Measurements from ENCODE around the gene MTCL3.

The MTCL3 gene

GRCh38 chr6:127547215-127547614, 28.1 kb upstream of the MTCL3 start:
- DNase-seq: peak; percentile 16
- Histone ChIP-seq H4K20me1 (ENCODE audit: insufficient read depth, low read length) (no peaks in the 10 kb centered on the region), H3K27me3 (replicated peaks; ENCODE audit: insufficient read depth, low read length) (no peaks in the 10 kb centered on the region), H3K79me2 (ENCODE audit: low read length) (no peaks in the 10 kb centered on the region), H3K9me3 (replicated peaks; ENCODE audit: insufficient read depth, low read length) (no peaks in the 10 kb centered on the region), H3K9me2 (replicated peaks; ENCODE audit: insufficient read depth, low read length) (no peaks in the 10 kb centered on the region), H2AFZ (ENCODE audit: low read length) (no peak overlapping the region), H3K4me3 (ENCODE audit: low read length) (no peak overlapping the region), H3K36me3 (replicated peaks; ENCODE audit: insufficient read depth, low read length) (no peaks in the 10 kb centered on the region), H3K4me2 (ENCODE audit: low read depth, low read length) (no peak overlapping the region), H3K27ac (ENCODE audit: low read length) (no peak overlapping the region), H3F3A (ENCODE audit: insufficient read depth, low read length) (no peaks in the 10 kb centered on the region), H3K4me1 (ENCODE audit: low read length) (no peaks in the 10 kb centered on the region), H3K9ac (ENCODE audit: low read length) (no peak overlapping the region)
- TF ChIP-seq EZH2phosphoT487 (IDR thresholded peaks at IDR 0.05; ENCODE audit: low read length): no peak
- no peak for TF ChIP-seq EZH2 (optimal IDR thresholded peaks at IDR 0.05; ENCODE audit: low read depth, low read length)
- peak; percentile 38 for TF ChIP-seq CTCF (IDR thresholded peaks at IDR 0.05; ENCODE audit: low read length)

DNA sequence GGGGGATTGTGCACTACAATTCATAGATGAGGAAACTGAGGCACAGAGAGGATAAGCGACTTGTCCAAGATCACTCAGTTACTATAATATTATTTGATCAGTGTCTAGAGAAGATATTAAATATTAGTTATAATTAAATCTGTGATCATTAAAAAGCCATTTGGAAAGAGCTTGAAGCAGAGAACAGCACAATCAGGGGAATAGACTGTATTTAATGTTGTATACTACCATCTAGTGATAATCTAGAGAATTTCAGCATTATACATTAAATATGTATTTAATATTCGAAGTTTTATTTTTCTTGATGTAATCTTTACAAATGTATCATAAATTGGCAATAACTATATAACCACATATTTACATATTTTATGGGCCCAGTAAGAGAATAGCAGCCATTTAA, 20.1 kb upstream of the MTCL3 start:
- Histone ChIP-seq H3K79me2 (ENCODE audit: low read length) (no peaks in the 10 kb centered on the region), H3K9me2 (replicated peaks; ENCODE audit: insufficient read depth, low read length) (no peaks in the 10 kb centered on the region), H4K20me1 (ENCODE audit: insufficient read depth, low read length) (no peaks in the 10 kb centered on the region), H3K4me2 (ENCODE audit: low read depth, low read length) (no peak overlapping the region), H3K27me3 (replicated peaks; ENCODE audit: insufficient read depth, low read length) (no peaks in the 10 kb centered on the region), H3K4me3 (ENCODE audit: low read length) (no peak overlapping the region), H3K27ac (ENCODE audit: low read length) (no peak overlapping the region), H3F3A (ENCODE audit: insufficient read depth, low read length) (no peaks in the 10 kb centered on the region), H3K36me3 (replicated peaks; ENCODE audit: insufficient read depth, low read length) (no peaks in the 10 kb centered on the region), H2AFZ (ENCODE audit: low read length) (no peak overlapping the region), H3K4me1 (ENCODE audit: low read length) (no peaks in the 10 kb centered on the region), H3K9me3 (replicated peaks; ENCODE audit: insufficient read depth, low read length) (no peaks in the 10 kb centered on the region), H3K9ac (ENCODE audit: low read length) (no peak overlapping the region)
- DNase-seq: peak; percentile 50
- no peak for TF ChIP-seq EZH2 (optimal IDR thresholded peaks at IDR 0.05; ENCODE audit: low read depth, low read length)
- peak; percentile 36 for TF ChIP-seq CTCF (IDR thresholded peaks at IDR 0.05; ENCODE audit: low read length)
- no peak for TF ChIP-seq EZH2phosphoT487 (IDR thresholded peaks at IDR 0.05; ENCODE audit: low read length)

- Histone ChIP-seq H3K9me2 (replicated peaks; ENCODE audit: insufficient read depth, low read length) (no peaks in the 10 kb centered on the region), H3K27me3 (replicated peaks; ENCODE audit: insufficient read depth, low read length) (no peaks in the 10 kb centered on the region), H3K79me2 (ENCODE audit: low read length) (no peaks in the 10 kb centered on the region), H3K9me3 (replicated peaks; ENCODE audit: insufficient read depth, low read length) (no peaks in the 10 kb centered on the region), H3K4me3 (ENCODE audit: low read length) (no peak overlapping the region), H4K20me1 (ENCODE audit: insufficient read depth, low read length) (no peaks in the 10 kb centered on the region), H3K9ac (ENCODE audit: low read length) (no peak overlapping the region), H3K4me2 (ENCODE audit: low read depth, low read length) (no peak overlapping the region), H3F3A (ENCODE audit: insufficient read depth, low read length) (no peaks in the 10 kb centered on the region), H2AFZ (ENCODE audit: low read length) (no peak overlapping the region), H3K36me3 (replicated peaks; ENCODE audit: insufficient read depth, low read length) (no peaks in the 10 kb centered on the region), H3K27ac (ENCODE audit: low read length) (no peak overlapping the region), H3K4me1 (ENCODE audit: low read length) (no peaks in the 10 kb centered on the region)
- TF ChIP-seq EZH2 (optimal IDR thresholded peaks at IDR 0.05; ENCODE audit: low read depth, low read length): no peak
- no peak for TF ChIP-seq CTCF (IDR thresholded peaks at IDR 0.05; ENCODE audit: low read length)
- no peak for TF ChIP-seq EZH2phosphoT487 (IDR thresholded peaks at IDR 0.05; ENCODE audit: low read length)
- no peak for DNase-seq
Measured at GRCh38 chr6:127538750-127539264, 19.7 kb upstream of the MTCL3 start.
